GM20431 (cell line): ENCODE results near the gene PAQR8.

Source experiments
- in situ Hi-C: fragments of 300-500 bp; cut with MseI, MboI; formaldehyde crosslinking; loops from one replicate; pipeline ENCODE4 v1.15.0; 2020; ENCODE audit warnings: low sequenced_read_pairs; ENCODE audit not compliant: unreplicated experiment

Gene PAQR8

GRCh38 chr6:52435345-52435744 is 73.4 kb downstream of the PAQR8 start:
- in situ Hi-C loops = no loop called here

- in situ Hi-C loops = no loop called here
These were observed 77.0 kb downstream of the PAQR8 start for GRCh38 chr6:52438926-52439325.

- in situ Hi-C loops = no loop called here
These were observed 92.6 kb downstream of the PAQR8 start for GRCh38 chr6:52454556-52454955.

GRCh38 chr6:52457096-52457495 is 95.1 kb downstream of the PAQR8 start:
- in situ Hi-C loops = no loop called here
